OCI-LY1 (cell line): ENCODE results near the gene FADS6.

Experiments used
- H2AFZ ChIP-seq: fragments of 200-600 bp; sonication (generic), shearing (Covaris generic); 2 replicates; pipeline ENCODE4 v1.6.0; 2014; ENCODE audit warnings: antibody characterized with exemption, mild to moderate bottlenecking, low read length
- H3F3A ChIP-seq: fragments of 200-600 bp; sonication (generic), shearing (Covaris generic); 2 replicates; pipeline ENCODE4 v1.6.0; 2014; ENCODE audit warnings: mild to moderate bottlenecking, antibody characterized with exemption, low read length, moderate library complexity; ENCODE audit not compliant: insufficient read depth
- H3K27ac ChIP-seq: fragments of 200-600 bp; sonication (generic); 2 replicates; pipeline ENCODE4 v1.5.1; 2014; ENCODE audit warnings: low read length, mixed run types, mild to moderate bottlenecking, low read depth; ENCODE audit not compliant: poor library complexity, severe bottlenecking
- H3K27me3 ChIP-seq: fragments of 200-600 bp; sonication (generic); 2 replicates; pipeline ENCODE4 v1.6.0; 2014; ENCODE audit warnings: antibody characterized with exemption, mild to moderate bottlenecking, low read length, moderate library complexity; ENCODE audit not compliant: insufficient read depth
- H3K36me3 ChIP-seq: fragments of 200-600 bp; sonication (generic); 2 replicates; pipeline ENCODE4 v1.6.1; 2014; ENCODE audit warnings: mild to moderate bottlenecking, antibody characterized with exemption, low read length, moderate library complexity, mixed read lengths; ENCODE audit not compliant: insufficient read depth
- H3K4me1 ChIP-seq: fragments of 200-600 bp; sonication (generic); 2 replicates; pipeline ENCODE4 v1.5.1; 2014; ENCODE audit warnings: mild to moderate bottlenecking, low read length, moderate library complexity; ENCODE audit not compliant: insufficient read depth, severe bottlenecking
- H3K4me2 ChIP-seq: fragments of 200-600 bp; sonication (generic), shearing (Covaris generic); 2 replicates; pipeline ENCODE4 v1.6.1; 2014; ENCODE audit warnings: low read length
- H3K4me3 ChIP-seq: fragments of 200-600 bp; sonication (generic); 2 replicates; pipeline ENCODE4 v1.5.1; 2014; ENCODE audit warnings: low read length, low read depth, mild to moderate bottlenecking, mixed read lengths; ENCODE audit not compliant: poor library complexity, severe bottlenecking
- H3K79me2 ChIP-seq: fragments of 200-600 bp; shearing (Covaris generic); 2 replicates; pipeline ENCODE4 v1.6.1; 2016; ENCODE audit warnings: mixed run types, low read length, mixed read lengths; ENCODE audit not compliant: insufficient read depth
- H3K9ac ChIP-seq: fragments of 200-600 bp; sonication (generic), shearing (Covaris generic); 2 replicates; pipeline ENCODE4 v1.6.1; 2014; ENCODE audit warnings: mild to moderate bottlenecking, low read length, mixed read lengths
- H3K9me2 ChIP-seq: fragments of 200-600 bp; sonication (generic), shearing (Covaris generic); 2 replicates; pipeline ENCODE4 v1.6.1; 2014; ENCODE audit warnings: low read depth, mild to moderate bottlenecking, low read length, mixed read lengths
- H3K9me3 ChIP-seq: fragments of 200-600 bp; shearing (Covaris generic); 2 replicates; pipeline ENCODE4 v1.6.1; 2014; ENCODE audit warnings: low read length, mixed read lengths
- H4K20me1 ChIP-seq: fragments of 200-600 bp; sonication (generic), shearing (Covaris generic); 2 replicates; pipeline ENCODE4 v1.6.0; 2016; ENCODE audit warnings: mild to moderate bottlenecking, low read length; ENCODE audit not compliant: insufficient read depth
- CTCF ChIP-seq: fragments of 200-600 bp; sonication (generic), shearing (Covaris generic); IDR thresholded peaks from 2 replicates; pipeline ENCODE4 v1.5.1; 2017; ENCODE audit warnings: mild to moderate bottlenecking, antibody characterized with exemption, low read length, moderate library complexity, mixed read lengths
- EZH2 ChIP-seq: fragments of 200-600 bp; sonication (generic), shearing (Covaris generic); IDR thresholded peaks from 2 replicates; pipeline ENCODE4 v1.8.0; 2017; ENCODE audit warnings: borderline replicate concordance, mixed run types, mild to moderate bottlenecking, antibody characterized with exemption, low read length, moderate library complexity, mixed read lengths

FADS6 gene

GRCh38 chr17:74860229-74860871 lies 33.1 kb downstream of the FADS6 start:
- H3K4me3 ChIP-seq = peak overlapping the region; percentile 45
- no peaks in the 10 kb centered on the region for H4K20me1 ChIP-seq

GRCh38 chr17:74859459-74860228 lies 33.8 kb downstream of the FADS6 start, which contains the start of gene GRIN2C:
TSS of gene GRIN2C (minus strand) at chr17:74859885. CDS start at chr17:74855092, 4,793 bp downstream.
- peaks cover 7% of the 10 kb centered on the region for H3K4me1 ChIP-seq
- TF ChIP-seq CTCF (no peak), EZH2 (no peak)
- H3K4me3 ChIP-seq = peak within 1 kb of the TSS; percentile 45
- H3K4me2 ChIP-seq = peak within 1 kb of the TSS; percentile 47
- H3K36me3 ChIP-seq = no peaks in the 10 kb centered on the region
- H3F3A ChIP-seq = no peaks in the 10 kb centered on the region
- no peaks in the 10 kb centered on the region for H3K9me2 ChIP-seq
- no peaks in the 10 kb centered on the region for H4K20me1 ChIP-seq
- H2AFZ ChIP-seq = no peak within 1 kb of the TSS
- H3K9ac ChIP-seq = no peak within 1 kb of the TSS
- no peaks in the 10 kb centered on the region for H3K9me3 ChIP-seq
- no peak within 1 kb of the TSS for H3K27ac ChIP-seq
- H3K27me3 ChIP-seq = peaks cover 5% of the 10 kb centered on the region; the same call in 1 of the 2 replicates
- no peaks in the 10 kb centered on the region for H3K79me2 ChIP-seq

More at GRCh38 chr17:74860229-74860871, 33.1 kb downstream of the FADS6 start:
- no peaks in the 10 kb centered on the region for H3K9me2 ChIP-seq
- peaks cover 7% of the 10 kb centered on the region for H3K4me1 ChIP-seq
- no peaks in the 10 kb centered on the region for H3K79me2 ChIP-seq
- TF ChIP-seq EZH2 (no peak), CTCF (no peak)
- H3F3A ChIP-seq = no peaks in the 10 kb centered on the region
- H3K27me3 ChIP-seq = peaks cover 4% of the 10 kb centered on the region; the same call in 1 of the 2 replicates
- peak overlapping the region; percentile 47; the same call in 1 of the 2 replicates for H3K4me2 ChIP-seq
- H2AFZ ChIP-seq = no peak overlapping the region
- H3K36me3 ChIP-seq = no peaks in the 10 kb centered on the region
- H3K27ac ChIP-seq = no peak overlapping the region
- no peak overlapping the region for H3K9ac ChIP-seq
- no peaks in the 10 kb centered on the region for H3K9me3 ChIP-seq

GRCh38 chr17:74858672-74859458 lies 34.6 kb downstream of the FADS6 start:
- H3K27me3 ChIP-seq = peaks cover 8% of the 10 kb centered on the region; the same call in 1 of the 2 replicates
- no peaks in the 10 kb centered on the region for H4K20me1 ChIP-seq
- no peak overlapping the region for H3K27ac ChIP-seq
- H3K4me3 ChIP-seq = no peak overlapping the region
- no peak overlapping the region for H3K9ac ChIP-seq
- H2AFZ ChIP-seq = no peak overlapping the region
- no peak for TF ChIP-seq CTCF
- no peaks in the 10 kb centered on the region for H3F3A ChIP-seq
- H3K4me2 ChIP-seq = no peak overlapping the region
- H3K9me2 ChIP-seq = no peaks in the 10 kb centered on the region
- peaks cover 7% of the 10 kb centered on the region for H3K4me1 ChIP-seq
- H3K36me3 ChIP-seq = no peaks in the 10 kb centered on the region
- no peaks in the 10 kb centered on the region for H3K9me3 ChIP-seq
- H3K79me2 ChIP-seq = no peaks in the 10 kb centered on the region
